GF-D8 (cell line): Measurements from ENCODE around the gene TAF6.
"Not testable (repeated sequence)": the region's sequence is repeated elsewhere in the genome, so short reads cannot be mapped to it uniquely, and the experiment has no call there.

Source experiments
- DNase-seq: peaks from one replicate; lab custom pipeline; 2025; lab: John Stamatoyannopoulos, UW

Gene TAF6

DNA sequence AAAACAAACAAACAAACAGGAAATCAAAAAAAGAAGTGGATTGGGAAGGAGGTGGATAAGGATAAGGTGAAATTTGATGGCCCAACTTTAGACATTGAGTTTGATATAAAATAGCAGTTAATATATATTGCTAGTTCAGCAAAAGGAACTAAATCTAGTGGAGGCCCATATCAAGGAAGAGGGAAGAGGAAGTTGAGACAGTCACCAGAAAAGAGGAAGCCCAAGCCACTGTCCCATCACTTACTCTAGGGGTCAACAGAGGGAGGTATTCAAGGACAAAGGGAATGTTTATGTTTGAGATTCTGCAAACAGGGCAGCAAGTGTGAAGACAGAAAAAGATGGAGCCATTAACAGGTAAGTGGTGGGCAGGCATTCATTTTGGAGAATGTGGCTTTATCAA lies 33.2 kb upstream of the TAF6 start:
- peak; percentile 85 for DNase-seq

DNA sequence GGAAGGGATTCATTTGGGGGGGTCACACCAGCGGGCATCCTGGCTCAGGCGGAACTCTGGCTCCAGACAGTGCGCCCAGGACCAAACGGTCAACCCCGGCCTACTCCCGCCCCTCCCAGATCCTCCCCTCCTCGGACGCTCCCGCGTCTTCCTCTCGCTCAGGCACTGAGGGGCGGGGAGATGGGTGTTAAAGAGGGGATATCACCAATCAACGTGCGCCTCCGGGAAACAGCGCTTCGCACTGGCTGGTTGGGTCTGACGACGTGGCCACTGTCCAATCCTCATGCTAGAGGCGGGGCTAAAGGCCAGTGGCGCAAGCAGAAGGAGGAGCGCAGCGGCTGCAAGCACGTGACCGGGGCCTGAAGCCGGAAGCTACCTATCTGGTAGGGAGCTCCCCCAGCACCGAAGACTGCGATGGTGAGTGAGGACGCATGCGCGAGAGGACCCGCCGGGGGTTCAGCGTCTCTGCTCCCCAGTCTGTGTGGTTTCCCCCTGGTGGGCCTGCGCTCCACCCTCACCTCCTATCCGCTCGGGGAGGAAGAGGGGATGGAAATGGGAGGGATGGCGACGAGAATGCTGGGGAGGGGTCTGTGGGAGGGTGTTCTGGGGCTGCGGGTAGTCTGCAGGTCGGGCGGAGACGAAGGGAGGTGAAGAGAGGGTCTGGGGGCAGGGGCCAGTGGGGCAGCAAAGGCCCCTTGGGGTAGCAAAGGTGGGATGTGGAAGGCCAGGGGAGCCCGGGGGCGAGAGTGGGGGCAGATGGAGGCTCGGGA lies 29.6 kb upstream of the TAF6 start, which contains the start of gene LAMTOR4:
Gene LAMTOR4, plus strand, starts transcription at position 360 of the 770 bp plus-strand sequence. Its CDS starts 55 bp downstream, at position 415.
- peak; percentile 99 for DNase-seq

DNA sequence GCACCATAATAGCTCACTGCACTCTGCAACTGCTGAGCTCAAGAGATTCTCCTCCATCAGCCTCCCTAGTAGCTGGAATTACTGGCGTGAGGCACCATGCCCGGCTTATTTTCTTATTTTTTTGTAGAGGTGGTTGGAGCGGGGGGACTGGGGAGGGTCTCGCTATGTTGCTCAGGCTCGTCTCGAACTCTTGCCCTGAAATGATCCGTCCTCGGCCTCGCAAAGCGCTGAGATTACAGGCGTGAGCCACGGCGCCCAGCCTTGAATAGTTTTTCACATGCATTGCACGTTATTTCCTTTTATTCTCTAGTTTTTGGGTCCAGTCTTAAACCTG lies 29.0 kb upstream of the TAF6 start:
- DNase-seq, result no peak

DNA sequence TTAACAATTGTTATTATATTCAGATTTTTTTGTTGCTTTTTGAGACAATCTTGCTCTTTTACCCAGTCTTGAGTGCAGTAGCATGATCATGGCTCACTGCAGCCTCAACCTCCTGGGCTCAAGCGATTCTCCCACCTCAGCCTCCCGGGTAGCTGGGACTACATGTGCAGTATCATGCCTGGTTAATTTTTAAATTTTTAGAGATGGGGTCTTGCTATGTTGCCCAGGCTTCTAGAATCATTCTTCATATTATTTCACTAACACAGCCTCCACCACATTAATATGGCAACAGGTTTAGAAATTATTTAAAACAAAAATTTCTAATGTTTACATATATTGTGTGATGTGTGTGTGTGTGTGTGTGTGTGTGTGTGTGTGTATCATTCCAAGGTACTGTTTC lies 28.1 kb upstream of the TAF6 start:
- no peak for DNase-seq

DNA sequence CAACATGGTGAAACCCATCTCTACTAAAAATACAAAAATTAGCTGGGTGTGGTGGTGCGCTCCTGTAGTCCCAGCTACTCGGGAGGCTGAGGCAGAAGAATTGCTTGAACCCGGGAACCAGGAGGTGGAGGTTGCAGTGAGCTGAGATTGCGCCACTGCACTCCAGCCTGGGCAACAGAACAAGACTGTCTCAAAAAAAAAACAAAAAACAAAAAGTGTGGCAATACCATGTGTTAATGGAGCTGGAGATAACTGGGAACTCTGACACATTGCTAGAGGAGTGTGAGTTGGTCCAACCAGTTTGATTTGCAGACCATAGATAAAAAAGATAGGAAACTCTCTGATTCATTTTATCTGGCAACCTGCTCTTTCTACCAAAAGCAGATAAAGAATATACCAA lies 27.2 kb upstream of the TAF6 start:
- DNase-seq, result peak; percentile 40

DNA sequence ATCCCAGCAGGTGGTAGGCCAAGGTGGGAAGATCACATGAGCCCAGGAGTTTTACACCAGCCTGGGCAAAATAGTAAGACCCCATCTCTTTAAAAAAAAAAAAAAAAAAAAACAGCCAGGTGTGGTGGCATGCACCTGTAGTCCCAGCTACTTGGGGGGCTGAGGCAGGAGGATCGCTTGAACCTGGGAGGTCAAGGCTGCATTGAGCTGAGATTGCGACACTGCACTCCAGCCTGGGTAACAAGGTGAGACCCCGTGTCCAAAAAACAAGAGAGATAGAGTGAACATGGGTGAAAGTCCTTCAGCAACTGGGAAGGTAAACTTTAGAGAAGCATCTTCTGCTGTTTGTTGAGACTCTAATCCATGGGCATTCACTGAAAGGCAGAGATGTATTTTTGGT lies 23.3 kb upstream of the TAF6 start:
- DNase-seq, result no peak

DNA sequence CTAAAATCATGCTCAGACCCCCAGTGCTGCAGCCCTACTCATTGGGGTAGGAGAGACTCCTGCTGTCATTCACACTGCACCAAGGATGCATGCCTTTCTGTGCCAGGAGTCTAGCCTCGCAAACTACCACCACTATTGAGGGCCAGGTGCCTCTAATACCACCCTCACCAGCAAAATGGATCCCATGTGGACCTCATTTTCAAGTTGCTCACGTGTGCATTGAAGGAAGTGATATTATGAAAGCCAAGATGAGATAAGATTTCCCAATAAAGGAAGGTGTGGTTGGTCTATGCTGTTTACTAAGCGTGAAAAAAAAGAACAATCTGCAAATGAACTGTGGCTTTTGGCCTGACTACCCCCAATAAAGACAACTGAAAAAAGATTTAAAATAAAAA lies 22.4 kb upstream of the TAF6 start:
- peak; percentile 69 for DNase-seq

DNA sequence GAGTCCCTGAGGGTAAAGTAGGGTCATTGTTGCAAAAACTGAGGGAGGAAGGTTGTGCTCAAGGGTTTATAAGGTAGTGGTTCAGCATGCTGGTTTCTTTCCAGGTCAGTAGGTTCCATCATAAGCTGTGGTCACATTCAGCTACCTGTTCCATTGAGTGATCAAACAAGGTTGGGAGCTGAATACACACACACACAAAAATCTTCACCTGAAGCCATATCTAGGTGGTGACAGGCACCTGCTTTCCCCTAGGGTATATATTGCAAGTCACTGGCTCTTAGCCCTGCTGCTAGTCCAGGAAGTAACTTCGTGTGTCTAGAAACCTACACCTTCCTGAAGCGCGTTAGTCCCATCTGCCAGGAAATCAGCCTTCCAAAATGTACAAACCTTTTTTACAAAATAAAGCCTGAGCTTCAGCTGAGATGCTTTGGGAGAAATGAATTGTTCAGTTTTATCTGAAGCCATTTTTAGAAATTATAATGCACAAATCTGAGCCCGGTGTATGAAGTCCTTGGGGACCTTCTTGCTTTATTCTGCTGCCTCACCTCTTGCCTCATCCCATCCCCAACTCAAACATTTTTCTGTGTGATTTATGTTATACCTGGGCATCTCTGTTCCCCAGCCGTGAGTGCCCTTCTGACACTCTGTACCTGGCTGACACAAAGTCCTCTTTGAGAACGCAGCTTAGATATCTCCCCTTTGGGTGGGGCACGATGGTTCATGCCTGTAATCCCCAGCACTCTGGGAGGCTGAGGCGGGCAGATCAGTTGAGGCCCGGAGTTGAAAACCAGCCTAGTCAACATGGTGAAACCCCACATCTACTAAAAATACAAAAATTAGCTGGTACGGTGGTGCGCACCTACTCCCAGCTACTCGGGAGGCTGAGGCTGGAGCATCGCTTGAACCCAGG lies 18.9 kb upstream of the TAF6 start:
- no peak for DNase-seq

DNA sequence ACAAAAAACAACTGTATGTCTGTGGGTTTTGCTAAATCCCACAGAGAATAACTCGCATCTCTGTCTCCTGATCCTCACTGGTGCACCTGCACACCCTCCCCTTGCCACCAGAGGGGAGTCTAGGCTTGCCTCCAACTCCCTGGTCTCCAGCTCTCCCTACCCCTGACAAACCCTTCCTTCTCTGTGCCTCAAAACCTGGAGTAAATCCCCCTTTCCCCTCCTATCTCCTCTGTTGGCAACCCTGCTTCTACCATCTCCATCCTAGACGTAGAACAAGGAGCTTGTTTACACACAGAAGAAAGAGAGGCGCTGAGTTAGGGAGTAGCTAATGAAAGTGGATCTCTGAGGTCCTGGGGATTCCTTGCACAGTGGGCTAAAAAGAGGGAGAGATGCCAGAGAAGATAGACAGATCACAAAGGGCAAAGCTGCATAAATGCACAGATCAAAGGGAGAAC lies 13.6 kb upstream of the TAF6 start:
- peak; percentile 34 for DNase-seq

DNA sequence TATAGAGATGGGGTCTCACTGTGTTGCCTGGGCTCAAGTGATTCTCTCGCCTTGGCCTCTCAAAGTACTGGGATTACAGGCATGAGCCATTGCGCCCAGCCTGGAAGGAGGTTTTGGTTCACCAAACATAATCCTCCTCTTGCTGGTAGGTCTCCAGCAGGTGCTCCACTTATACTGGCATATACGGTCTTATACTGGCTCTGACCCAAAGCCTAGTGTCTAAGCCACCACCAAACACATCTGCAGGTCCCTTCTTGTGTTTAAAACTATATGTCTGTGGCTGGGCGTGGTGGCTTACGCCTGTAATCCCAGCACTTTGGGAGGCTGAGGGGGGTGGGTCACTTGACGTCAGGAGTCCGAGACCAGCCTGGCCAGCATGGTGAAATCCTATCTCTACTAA lies 13.0 kb upstream of the TAF6 start:
- no peak for DNase-seq

DNA sequence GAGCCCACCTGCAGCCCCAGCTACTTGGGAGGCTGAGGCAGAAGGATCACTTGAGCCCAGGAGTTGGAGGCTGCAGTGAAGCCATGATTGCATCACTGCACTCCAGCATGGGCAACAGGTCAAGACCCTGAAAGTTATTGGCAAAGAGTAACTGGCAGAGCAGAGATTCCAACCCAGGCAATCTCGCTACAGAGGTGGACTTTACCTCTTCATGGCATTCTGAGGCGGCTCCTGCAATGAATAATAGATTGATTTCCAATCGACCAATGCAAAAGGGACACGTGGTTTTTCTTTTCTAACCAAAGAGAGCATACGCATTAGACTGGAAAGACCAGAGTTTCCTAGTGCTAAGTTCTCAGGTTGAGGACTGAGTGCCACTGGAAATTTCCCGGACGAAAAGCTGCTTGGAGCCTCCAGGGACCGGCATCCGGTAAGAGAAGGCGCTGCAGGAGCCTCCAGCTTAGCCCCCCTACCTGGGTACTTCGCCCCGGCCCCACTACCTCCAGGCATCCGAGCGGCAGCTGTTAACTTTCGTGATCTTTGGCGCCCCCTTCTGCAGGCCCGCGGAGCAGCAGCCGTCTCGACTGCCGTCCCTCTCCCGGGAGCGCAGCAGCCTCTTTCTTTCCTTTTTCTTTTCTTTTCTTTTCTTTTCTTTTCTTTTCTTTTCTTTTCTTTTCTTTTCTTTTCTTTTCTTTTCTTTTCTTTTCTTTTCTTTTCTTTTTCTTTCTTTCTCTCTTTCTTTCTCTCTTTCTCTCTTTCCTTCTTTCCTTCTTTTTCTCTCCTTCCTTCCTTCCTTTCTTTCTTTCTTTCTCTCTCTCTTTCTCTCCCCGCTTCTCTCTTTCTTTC lies 11.7 kb upstream of the TAF6 start:
- DNase-seq, result peak; percentile 30

DNA sequence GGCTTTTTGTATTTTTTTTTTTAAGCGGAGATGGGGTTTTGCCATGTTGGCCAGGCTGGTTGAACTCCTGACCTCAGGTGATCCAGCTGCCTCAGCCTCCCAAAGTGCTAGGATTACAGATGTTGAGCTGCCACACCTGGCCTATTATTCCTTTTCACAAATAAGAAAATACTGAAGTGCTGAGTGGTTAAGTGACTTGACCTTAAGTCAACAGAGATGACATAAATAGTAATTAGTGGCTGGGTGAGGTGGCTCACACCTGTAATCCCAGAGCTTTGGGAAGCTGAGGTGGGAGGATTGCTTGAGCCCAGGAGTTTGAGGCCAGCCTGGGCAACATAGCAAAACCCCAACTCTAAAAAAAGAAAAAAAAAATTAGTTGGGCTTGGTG lies 11.1 kb upstream of the TAF6 start:
- DNase-seq, result not testable (repeated sequence)

DNA sequence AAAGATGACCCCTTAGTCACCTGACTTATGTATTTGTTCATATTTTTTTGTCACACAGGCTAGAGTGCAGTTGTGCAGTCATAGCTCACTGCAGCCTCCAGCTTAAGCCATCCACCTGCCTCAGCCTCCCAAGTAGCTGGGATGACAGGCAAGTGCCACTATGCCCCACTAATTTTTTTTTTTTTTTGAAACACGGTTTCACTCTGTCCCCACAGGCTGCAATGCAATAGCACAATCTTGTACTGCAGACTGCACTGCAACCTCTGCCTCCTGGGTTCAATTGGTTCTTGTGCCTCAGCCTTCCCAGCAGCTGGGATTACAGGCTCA lies 9.4 kb upstream of the TAF6 start:
- no peak for DNase-seq

DNA sequence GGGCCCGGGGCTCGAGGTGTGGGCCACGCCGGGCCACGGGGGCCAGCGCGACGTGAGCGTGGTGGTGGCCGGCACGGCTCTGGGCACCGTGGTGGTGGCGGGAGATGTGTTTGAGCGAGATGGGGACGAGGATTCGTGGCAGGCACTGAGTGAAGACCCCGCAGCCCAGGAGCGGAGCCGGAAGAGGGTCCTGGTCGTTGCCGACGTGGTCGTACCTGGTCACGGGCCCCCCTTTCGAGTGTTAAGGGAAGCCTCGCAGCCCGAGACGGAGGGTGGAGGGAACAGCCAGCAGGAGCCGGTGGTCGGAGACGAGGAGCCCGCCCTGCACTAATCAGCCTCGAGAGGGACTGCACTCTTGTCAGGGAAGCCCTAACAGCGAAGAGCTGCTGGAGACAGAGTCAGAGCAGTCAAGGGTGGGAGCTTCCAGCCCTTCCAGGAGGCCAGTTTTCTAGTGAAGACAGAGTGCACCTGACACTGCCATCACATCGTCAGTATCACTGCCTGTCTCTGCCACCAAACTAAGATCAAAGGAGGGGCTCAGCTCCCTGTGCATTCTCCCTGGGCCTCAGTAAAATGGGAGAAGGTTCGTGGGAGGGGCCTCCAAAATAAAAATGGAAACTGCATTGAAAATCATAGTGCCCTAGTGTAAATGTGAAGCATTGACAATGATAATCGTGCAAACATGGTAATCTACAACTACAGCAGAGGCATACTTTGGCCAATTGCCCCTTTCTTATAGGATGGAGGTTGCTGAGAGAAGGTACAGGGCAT lies 8.9 kb upstream of the TAF6 start:
- DNase-seq, result no peak

DNA sequence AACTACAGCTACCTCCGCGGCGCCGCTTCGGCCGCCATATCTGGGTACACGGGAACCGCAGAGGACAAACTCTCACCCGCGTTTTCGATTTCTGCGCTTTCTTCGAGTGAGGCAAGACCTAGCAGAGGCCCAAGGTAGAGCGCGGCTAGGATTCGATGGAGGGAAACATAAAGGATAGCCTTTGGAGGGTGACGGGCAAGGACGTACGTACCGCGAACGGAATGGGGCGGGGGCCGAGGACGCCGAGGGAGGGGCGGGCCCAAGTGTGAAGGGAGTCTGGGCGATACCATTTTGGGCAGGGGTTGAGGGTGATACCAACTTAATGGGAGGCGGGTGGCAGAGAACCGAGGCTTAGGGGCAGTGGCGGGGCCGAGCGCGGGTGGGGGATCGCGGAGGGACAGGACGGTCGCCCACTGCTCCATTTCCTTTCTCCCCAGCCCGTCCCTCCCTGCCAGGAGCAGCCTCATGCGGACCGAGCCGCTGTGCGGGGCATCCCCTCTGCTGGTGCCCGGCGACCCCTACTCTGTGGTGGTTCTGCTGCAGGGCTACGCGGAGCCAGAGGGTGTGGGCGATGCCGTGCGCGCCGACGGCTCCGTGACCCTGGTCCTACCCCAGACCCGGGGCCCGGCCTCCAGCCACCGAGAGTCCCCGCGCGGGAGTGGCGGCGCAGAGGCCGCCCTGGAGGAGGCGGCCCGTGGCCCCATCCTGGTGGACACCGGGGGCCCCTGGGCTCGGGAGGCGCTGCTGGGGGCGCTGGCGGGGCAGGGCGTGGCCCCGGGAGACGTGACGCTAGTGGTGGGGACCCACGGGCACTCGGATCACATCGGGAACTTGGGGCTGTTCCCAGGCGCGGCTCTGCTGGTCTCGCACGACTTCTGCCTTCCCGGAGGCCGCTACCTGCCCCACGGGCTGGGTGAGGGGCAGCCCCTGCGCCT lies 8.0 kb upstream of the TAF6 start, which contains the start of gene MBLAC1:
Gene MBLAC1, plus strand, starts transcription at position 37 of the 935 bp plus-strand sequence. Its CDS starts 429 bp downstream, at position 466.
- peak; percentile 78 for DNase-seq

DNA sequence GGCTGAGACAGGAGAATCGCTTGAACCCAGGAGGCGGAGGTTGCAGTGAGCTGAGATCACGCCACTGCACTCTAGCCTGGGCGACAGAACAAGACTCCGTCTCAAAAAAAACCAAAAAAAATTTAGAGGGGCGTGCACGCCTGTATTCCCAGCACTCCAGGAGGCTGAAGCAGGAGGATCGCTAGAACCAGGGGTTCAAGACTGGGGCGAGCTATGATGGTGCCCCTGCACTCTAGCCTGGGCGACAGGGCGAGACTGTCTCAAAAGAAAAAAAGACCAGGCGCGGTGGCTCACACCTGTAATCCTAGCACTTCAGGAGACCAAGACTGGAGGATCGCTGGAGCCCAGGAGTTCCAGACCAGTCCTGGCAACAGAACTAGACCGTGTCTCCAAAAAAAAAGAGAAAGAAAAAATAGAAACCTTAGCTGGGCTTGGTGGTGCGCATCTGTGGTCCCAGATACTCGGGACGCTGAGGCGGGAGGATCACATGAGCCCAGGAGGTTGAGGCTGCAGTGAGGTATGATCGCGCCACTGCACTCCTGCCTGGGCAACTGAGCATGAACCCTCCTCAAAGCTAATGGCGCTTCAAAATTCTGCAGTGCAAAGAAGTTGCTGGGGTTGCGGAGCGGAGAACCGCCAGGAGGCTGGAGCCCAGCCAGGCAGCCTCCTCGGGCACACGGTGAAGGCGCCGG lies 7.2 kb upstream of the TAF6 start:
- DNase-seq, result peak; percentile 61

DNA sequence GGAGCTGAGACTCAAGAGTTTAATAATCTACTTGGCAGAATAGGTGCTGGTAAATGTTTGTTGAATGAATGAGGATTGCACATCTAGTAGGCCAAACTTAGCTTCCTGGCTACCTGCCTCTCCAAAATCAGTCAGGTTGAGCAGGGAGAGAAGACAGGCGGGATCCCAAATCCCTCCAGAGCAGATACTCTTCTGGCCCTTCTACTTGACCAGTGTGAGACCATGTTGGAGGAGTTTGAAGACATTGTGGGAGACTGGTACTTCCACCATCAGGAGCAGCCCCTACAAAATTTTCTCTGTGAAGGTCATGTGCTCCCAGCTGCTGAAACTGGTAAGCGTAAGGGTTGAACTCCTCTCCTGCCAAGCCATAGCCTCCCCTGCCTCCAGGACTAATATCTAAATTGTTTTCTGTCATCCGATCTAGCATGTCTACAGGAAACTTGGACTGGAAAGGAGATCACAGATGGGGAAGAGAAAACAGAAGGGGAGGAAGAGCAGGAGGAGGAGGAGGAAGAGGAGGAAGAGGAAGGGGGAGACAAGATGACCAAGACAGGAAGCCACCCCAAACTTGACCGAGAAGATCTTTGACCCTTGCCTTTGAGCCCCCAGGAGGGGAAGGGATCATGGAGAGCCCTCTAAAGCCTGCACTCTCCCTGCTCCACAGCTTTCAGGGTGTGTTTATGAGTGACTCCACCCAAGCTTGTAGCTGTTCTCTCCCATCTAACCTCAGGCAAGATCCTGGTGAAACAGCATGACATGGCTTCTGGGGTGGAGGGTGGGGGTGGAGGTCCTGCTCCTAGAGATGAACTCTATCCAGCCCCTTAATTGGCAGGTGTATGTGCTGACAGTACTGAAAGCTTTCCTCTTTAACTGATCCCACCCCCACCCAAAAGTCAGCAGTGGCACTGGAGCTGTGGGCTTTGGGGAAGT lies 5.4 kb upstream of the TAF6 start:
- DNase-seq, result no peak

DNA sequence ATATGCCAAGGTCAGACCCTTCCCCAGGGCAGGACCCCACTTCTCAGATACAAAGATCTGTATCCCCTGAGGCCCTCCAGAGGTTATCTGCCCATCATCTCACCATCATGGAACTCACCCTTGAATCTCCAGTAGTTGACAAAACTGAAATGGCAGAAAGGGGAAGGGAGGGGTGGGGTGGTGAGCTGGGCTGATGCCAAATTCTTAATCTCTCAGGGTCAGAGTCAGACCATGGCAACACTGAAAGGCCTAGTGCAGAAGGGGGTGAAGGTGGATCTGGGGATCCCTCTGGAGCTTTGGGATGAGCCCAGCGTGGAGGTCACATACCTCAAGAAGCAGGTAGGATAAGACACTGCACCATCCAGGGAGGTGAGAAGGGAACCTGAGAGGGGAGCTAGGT lies 3.4 kb upstream of the TAF6 start:
- no peak for DNase-seq

DNA sequence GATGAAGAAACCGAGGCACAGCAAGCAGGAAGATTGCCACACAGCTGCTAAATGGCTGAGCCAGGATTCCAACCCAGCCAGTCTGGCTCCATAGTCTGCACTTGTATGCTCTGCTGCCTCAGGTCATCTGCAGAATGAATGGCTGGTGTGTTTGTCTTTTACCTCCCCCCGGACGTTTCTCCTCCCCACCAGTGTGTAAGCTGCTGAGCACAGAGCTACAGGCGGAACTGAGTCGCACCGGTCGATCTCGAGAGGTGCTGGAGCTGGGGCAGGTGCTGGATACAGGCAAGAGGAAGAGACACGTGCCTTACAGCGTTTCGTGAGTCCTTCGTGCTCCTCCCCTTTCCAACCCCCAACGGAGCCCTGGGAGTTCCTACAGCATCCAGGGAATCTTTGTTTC lies 2.9 kb upstream of the TAF6 start:
- no peak for DNase-seq
